GM19328 (cell line): ENCODE measurements around the gene POLR3C.
"Not testable (repeated sequence)": the region's sequence is repeated elsewhere in the genome, so short reads cannot be mapped to it uniquely, and the experiment has no call there.

ENCODE experiments used
- ATAC-seq: cut with Tn5 transposase; IDR thresholded peaks from one replicate; pipeline ENCODE4 v1.9.1; 2021; ENCODE audit warnings: mild to moderate bottlenecking, moderate library complexity; ENCODE audit not compliant: unreplicated experiment

Gene POLR3C

GRCh38 chr1:145823565-145824498 lies at the start of gene POLR3C, which contains the start of gene RNF115:
POLR3C (plus strand) TSS chr1:145824200; CDS start chr1:145825777, 1,577 bp downstream.
RNF115 (minus strand) TSS chr1:145824095; CDS start chr1:145823873, 222 bp downstream.
- peak; percentile 94 for ATAC-seq

GRCh38 chr1:145777357-145778145 lies 46.4 kb upstream of the POLR3C start:
- no peak for ATAC-seq

- no peak for ATAC-seq
Measured at GRCh38 chr1:145778146-145778540, 45.9 kb upstream of the POLR3C start.

GRCh38 chr1:145782272-145783099 lies 41.5 kb upstream of the POLR3C start:
- ATAC-seq: no peak

GRCh38 chr1:145784409-145784808 lies 39.6 kb upstream of the POLR3C start:
- no peak for ATAC-seq

- ATAC-seq: no peak
Measured at GRCh38 chr1:145785547-145785946, 38.5 kb upstream of the POLR3C start.

- no peak for ATAC-seq
Measured at GRCh38 chr1:145786271-145786670, 37.7 kb upstream of the POLR3C start.

- no peak for ATAC-seq
Measured at GRCh38 chr1:145788580-145788979, 35.4 kb upstream of the POLR3C start.

GRCh38 chr1:145791860-145792259 lies 32.1 kb upstream of the POLR3C start:
- not testable (repeated sequence) for ATAC-seq

GRCh38 chr1:145792484-145792883 lies 31.5 kb upstream of the POLR3C start:
- no peak for ATAC-seq

GRCh38 chr1:145795257-145795881 lies 28.6 kb upstream of the POLR3C start:
- no peak for ATAC-seq

GRCh38 chr1:145796753-145797152 lies 27.2 kb upstream of the POLR3C start:
- no peak for ATAC-seq

GRCh38 chr1:145799806-145800205 lies 24.2 kb upstream of the POLR3C start:
- no peak for ATAC-seq

- no peak for ATAC-seq
Measured at GRCh38 chr1:145804235-145805045, 19.6 kb upstream of the POLR3C start.

GRCh38 chr1:145805057-145805456 lies 18.9 kb upstream of the POLR3C start:
- ATAC-seq: no peak

- ATAC-seq: no peak
Measured at GRCh38 chr1:145806408-145806807, 17.6 kb upstream of the POLR3C start.

GRCh38 chr1:145806844-145807243 lies 17.2 kb upstream of the POLR3C start:
- ATAC-seq: no peak

- not testable (repeated sequence) for ATAC-seq
Measured at GRCh38 chr1:145812977-145813810, 10.8 kb upstream of the POLR3C start.

- not testable (repeated sequence) for ATAC-seq
Measured at GRCh38 chr1:145818095-145818494, 5.9 kb upstream of the POLR3C start.
